ENCODE data around the gene OBSCN. TPM values are rescaled to one million over a fixed set of nuclear protein-coding genes. Genes with fewer than 3 reads are reported as not detected.
"Not testable (repeated sequence)": the region's sequence is repeated elsewhere in the genome, so short reads cannot be mapped to it uniquely, and the experiment has no call there.

The OBSCN gene
- total RNA-seq, 2 donors from 2014 or later, result 194 to 201 TPM

- ATAC-seq, result no peak
- intact Hi-C loops (cut with DNase I), result no loop called here
- peak; percentile 19 for DNase-seq
These were observed 61.0 kb downstream of the OBSCN start for GRCh38 chr1:228268881-228269265.

- DNase-seq; intact Hi-C loops (cut with DNase I); ATAC-seq: not testable (repeated sequence)
These were observed 61.6 kb downstream of the OBSCN start for GRCh38 chr1:228269431-228269830.

GRCh38 chr1:228270032-228270431, 62.2 kb downstream of the OBSCN start:
- ATAC-seq (no peak), DNase-seq (peak; percentile 11)
- intact Hi-C loops (cut with DNase I), result no loop called here

DNA sequence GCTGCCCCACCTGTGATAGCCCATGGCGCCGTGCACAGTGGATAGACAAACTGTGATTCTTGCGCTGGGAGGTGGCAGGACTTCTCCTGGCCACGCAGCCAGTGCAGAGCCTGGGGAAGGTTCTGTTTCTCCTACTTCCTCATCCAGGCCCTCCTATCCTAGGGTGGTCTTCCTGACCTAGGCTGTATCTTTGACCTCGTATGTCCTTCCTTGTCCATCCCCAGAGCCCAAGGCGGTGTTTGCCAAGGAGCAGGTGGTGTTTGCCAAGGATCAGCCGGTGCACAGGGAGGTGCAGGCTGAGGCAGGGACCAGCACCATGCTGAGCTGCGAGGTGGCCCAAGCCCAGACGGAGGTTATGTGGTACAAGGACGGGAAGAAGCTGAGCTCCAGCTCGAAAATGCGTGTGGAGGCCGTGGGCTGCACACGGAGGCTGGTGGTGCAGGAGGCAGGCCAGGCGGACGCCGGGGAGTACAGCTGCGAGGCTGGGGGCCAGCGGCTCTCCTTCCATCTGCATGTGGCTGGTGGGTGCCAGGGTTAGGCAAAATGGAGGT, 63.9 kb downstream of the OBSCN start:
- DNase-seq, result peak; percentile 10
- intact Hi-C loops (cut with DNase I), result no loop called here
- no peak for ATAC-seq

DNA sequence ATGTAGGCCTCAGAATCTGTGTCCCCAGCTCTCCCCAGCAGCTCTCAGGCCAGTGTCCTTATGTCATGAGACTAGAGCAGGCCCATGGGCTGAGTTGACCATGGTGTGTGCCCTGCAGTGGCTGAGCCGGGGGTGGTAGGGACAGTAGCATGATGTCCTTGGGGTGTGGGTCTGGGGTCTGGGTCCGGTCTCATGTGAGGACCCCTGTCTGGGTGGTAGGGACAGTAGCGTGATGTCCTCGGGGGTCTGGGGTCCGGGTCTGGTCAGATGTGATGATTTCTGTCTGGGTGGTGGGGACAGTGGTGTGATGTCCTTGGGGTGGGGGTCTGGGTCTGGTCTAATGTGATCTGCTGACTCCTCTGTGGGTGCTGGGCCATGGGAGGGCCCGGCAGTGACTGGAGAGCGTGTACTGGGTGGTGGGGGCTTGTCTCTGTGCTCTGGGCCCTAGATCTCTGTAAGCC, 64.5 kb downstream of the OBSCN start:
- ATAC-seq (no peak), DNase-seq (peak; percentile 15)
- intact Hi-C loops (cut with DNase I), result no loop called here

GRCh38 chr1:228272831-228273571, 65.2 kb downstream of the OBSCN start:
- ATAC-seq (no peak), DNase-seq (peak; percentile 23)
- intact Hi-C loops (cut with DNase I), result no loop called here

DNA sequence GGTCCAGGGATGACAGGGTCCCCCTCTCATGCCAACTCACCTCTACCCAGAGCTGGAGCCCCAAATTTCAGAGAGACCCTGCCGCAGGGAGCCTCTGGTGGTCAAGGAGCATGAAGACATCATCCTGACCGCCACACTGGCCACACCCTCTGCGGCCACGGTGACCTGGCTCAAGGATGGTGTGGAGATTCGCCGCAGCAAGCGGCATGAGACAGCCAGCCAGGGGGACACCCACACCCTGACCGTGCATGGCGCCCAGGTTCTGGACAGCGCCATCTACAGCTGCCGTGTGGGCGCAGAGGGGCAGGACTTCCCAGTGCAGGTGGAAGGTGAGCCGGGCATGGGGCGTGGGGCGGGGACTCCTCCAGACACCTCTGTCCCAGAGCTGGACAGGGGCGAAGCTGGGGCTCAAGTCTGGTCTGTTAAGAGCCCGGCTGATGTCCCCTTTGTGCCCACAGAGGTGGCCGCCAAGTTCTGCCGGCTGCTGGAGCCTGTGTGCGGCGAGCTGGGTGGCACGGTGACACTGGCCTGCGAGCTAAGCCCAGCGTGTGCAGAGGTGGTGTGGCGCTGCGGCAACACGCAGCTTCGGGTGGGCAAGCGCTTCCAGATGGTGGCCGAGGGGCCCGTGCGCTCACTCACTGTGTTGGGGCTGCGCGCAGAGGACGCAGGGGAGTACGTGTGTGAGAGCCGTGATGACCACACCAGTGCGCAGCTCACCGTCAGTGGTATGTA, 66.0 kb downstream of the OBSCN start:
- DNase-seq (peak; percentile 20), ATAC-seq (no peak)
- intact Hi-C loops (cut with DNase I), result no loop called here

- ATAC-seq, result no peak
- DNase-seq, result peak; percentile 18
- intact Hi-C loops (cut with DNase I), result no loop called here
These were observed 66.8 kb downstream of the OBSCN start for GRCh38 chr1:228274452-228275178.

- intact Hi-C loops (cut with DNase I), result no loop called here
- DNase-seq, result no peak
- no peak for ATAC-seq
These were observed 67.3 kb downstream of the OBSCN start for GRCh38 chr1:228275179-228275429.

DNA sequence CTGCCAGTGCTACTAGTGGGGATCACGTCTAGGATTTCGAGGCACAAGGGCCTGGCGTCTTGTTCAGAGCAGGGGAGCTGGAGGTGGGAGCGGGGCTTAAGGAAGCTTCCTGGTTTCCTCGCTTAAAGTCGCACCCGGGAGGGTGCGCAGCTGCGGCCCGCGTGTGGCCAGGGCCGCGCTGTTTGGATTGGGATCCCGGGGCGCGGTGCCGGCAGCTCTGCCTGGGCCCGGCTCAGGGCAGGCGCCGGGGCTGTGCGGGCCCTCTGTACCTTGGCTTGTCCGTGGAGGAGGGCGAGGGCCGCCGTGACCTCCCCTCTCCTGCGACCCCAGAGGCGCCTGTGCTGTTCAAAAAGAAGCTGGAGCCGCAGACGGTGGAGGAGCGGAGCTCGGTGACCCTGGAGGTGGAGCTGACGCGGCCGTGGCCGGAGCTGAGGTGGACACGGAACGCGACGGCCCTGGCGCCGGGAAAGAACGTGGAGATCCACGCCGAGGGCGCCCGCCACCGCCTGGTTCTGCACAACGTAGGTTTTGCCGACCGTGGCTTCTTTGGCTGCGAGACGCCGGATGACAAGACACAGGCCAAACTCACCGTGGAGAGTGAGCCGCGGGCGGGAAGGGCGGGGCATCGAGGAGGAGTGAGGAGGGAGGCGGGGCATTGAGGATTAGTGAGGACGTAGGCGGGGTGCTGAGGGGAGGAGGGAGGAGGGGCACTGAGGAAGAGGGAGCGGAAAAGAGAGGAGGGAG, 67.8 kb downstream of the OBSCN start:
- intact Hi-C loops (cut with DNase I), result no loop called here
- ATAC-seq, result peak; percentile 92
- peak; percentile 90 for DNase-seq

GRCh38 chr1:228276174-228276831, 68.5 kb downstream of the OBSCN start:
- intact Hi-C loops (cut with DNase I), result no loop called here
- peak in 1 of 2 donors; percentile 3 for ATAC-seq
- DNase-seq, result no peak

GRCh38 chr1:228276901-228277490, 69.2 kb downstream of the OBSCN start:
- intact Hi-C loops (cut with DNase I), result no loop called here
- no peak for DNase-seq

GRCh38 chr1:228277491-228278431, 69.9 kb downstream of the OBSCN start:
- no peak for DNase-seq
- intact Hi-C loops (cut with DNase I), result no loop called here
- no peak for ATAC-seq

More at GRCh38 chr1:228276901-228277490, 69.2 kb downstream of the OBSCN start:
- ATAC-seq, result no peak

- DNase-seq, result no peak
- ATAC-seq, result no peak
- intact Hi-C loops (cut with DNase I), result no loop called here
These were observed 70.6 kb downstream of the OBSCN start for GRCh38 chr1:228278432-228278941.

DNA sequence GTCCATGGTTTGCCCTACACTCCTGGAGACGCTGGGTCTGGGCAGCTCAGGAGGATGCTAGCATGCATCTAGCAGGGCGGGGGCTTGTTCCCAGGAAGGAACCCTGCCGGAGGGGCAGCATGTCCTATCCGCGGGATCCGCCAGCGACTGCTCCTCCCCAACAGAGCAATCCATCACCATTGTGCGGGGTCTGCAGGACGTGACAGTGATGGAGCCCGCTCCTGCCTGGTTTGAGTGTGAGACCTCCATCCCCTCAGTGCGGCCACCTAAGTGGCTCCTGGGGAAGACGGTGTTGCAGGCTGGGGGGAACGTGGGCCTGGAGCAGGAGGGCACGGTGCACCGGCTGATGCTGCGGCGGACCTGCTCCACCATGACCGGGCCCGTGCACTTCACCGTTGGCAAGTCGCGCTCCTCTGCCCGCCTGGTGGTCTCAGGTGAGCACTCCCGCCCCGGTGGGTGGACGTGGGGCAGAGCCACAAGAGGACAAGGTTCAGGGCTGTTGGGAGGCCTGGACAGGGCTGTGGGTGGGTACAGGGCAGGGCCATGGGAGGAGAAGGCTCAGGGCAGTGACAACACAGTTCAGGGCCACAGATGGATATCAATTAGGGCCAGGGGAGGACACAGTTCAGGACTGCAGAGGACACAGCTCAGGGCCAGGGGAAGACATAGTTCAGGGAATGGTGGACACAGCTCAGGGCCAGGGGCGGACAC, 71.3 kb downstream of the OBSCN start:
- intact Hi-C loops (cut with DNase I), result no loop called here
- ATAC-seq (no peak), DNase-seq (no peak)

- intact Hi-C loops (cut with DNase I), result no loop called here
- DNase-seq (no peak), ATAC-seq (no peak)
These were observed 71.9 kb downstream of the OBSCN start for GRCh38 chr1:228279722-228280105.
